Measurements from ENCODE around the gene PAGR1.

DNA sequence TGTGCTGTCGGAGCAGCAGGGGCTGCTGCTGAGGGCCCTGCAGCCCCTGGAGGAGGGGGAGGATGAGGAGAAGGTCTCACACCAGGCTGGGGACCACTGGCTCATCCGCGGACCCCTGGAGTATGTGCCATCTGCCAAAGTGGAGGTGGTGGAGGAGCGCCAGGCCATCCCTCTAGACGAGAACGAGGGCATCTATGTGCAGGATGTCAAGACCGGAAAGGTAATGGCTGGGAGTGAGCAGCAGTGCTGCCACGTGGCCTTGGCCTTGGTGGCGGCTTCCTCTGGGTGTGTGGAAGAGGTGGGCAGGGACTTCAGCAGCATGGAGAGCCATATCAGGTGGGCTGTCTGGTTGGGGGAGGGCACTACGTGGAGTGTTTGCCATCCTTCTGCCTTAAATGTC is 24.3 kb downstream of the PAGR1 start:
- TF ChIP-seq, protein P1, sequence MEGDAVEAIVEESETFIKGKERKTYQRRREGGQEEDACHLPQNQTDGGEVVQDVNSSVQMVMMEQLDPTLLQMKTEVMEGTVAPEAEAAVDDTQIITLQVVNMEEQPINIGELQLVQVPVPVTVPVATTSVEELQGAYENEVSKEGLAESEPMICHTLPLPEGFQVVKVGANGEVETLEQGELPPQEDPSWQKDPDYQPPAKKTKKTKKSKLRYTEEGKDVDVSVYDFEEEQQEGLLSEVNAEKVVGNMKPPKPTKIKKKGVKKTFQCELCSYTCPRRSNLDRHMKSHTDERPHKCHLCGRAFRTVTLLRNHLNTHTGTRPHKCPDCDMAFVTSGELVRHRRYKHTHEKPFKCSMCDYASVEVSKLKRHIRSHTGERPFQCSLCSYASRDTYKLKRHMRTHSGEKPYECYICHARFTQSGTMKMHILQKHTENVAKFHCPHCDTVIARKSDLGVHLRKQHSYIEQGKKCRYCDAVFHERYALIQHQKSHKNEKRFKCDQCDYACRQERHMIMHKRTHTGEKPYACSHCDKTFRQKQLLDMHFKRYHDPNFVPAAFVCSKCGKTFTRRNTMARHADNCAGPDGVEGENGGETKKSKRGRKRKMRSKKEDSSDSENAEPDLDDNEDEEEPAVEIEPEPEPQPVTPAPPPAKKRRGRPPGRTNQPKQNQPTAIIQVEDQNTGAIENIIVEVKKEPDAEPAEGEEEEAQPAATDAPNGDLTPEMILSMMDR (IDR thresholded peaks at IDR 0.05), result no peak
- no peak for TF ChIP-seq POLR2A (IDR thresholded peaks at IDR 0.05)

Data from lower leg skin (tissue), 3 donors.